ENCODE data around the gene EWSR1.

The EWSR1 gene

GRCh38 chr22:29301716-29302401, 33.8 kb downstream of the EWSR1 start:
- no peak for TF ChIP-seq CTCF (IDR thresholded peaks at IDR 0.05; ENCODE audit: insufficient read depth, missing control alignments)
- no peak for FAIRE-seq
- DNase-seq (ENCODE audit: insufficient read length, low spot score) = no peak

DNA sequence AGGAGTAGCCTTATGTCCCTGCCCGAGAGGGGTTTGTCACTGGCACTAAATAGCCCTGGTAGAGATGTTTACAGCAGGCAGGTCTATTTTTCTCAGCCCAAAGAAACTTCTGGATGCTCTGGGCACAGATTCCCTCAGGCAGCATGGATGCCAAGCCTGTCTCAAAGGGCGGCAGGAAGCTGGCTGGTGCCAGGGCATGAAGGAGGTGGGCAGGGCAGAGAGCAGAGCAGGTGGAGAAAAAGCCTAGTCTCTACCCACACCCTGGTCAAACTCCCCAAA, 34.3 kb downstream of the EWSR1 start:
- FAIRE-seq (no peak), DNase-seq (ENCODE audit: insufficient read length, low spot score) (no peak)
- no peak for TF ChIP-seq CTCF (IDR thresholded peaks at IDR 0.05; ENCODE audit: insufficient read depth, missing control alignments)

DNA sequence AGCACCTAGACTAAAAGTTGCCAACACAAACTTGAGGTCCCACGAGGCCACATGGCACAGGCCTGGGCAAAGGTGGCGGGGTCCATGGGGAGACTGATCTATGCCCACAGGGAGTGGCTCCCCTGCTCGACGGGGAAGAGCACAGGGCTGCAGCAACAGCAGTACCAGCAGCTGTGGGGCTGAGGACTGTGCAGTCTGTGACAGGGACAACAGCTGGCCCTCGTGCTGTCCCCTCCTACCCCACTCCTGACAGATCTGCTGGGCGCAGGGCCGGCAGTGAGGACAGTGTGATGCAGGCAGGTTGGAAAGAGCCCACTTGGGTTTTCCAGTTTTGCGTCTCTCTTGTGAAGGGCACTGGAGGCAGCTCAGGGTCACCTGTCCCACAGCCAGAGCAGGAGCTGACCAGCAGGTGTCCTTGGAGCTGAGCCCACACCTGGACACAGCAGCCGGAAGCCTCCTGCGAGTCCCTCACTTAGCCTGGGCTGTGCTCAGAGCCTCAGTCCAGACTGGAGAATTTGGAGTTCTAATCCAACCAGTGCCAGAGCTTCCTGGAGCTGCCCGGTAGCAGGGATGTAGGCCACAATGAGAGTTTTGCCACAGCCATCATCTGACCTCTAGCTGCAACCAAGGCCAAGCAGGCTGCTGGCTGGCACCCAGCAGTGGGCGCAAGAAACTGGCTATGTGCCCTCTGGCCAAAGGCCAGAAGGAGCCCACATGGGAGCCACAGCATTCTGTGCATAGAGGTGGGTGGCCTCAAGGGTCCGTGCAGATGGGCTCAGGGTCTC, 34.8 kb downstream of the EWSR1 start:
- TF ChIP-seq CTCF (IDR thresholded peaks at IDR 0.05; ENCODE audit: insufficient read depth, missing control alignments) = no peak
- FAIRE-seq (no peak), DNase-seq (ENCODE audit: insufficient read length, low spot score) (no peak)

DNA sequence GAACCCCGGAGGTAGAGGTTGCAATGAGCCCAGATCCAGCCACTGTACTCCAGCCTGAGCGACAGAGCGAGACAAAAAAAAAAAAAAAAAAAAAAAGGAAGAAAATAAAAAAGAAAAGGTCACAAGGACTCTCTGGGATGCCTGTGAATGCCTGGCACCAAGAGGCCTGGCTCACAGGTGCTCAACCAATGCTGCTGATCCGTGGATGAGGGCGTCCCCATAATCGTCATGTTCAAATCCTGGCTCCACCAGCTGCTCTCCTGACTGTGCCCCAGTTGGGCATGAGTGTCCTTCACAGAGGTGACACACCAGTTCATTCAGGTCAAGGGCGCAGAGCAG, 37.7 kb downstream of the EWSR1 start:
- no peak for TF ChIP-seq CTCF (IDR thresholded peaks at IDR 0.05; ENCODE audit: insufficient read depth, missing control alignments)
- FAIRE-seq = no peak
- no peak for DNase-seq (ENCODE audit: insufficient read length, low spot score)

DNA sequence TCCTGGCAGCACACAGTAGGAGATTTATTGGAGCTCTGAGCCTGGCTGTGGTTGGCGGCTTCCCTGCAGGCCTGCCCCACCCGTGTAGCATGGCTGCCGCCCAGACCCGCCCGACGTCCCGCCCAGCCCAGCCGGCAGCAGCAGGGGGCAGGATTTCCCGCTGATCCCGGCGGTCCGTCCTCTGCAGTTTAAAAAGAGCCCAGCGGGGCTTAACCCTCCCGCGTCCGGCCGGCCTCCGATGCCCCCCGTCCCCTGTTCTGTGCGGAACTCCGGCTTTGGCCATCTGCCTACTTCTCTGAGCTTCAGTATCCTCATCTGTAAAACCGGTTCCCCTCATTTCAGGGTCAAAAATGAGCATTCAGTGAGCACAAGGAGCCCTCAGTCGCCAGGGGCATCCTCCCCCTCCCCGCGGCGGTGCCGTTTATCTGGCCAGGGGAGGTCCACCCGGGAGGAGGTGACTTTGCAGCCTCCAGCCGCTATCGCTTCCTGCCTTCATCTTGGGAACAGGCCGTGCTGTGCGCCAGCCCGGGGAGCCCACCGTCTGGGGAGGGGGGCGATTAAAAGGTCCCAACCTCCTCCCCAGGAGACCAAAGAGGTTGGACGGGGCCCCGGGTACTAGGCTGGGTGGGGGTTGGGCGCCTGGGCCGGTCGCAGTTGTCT, 38.2 kb downstream of the EWSR1 start, which contains the start of gene GAS2L1:
Gene GAS2L1, plus strand, starts transcription at position 476 of the 660 bp plus-strand sequence. CDS start 1,456 bp downstream, outside the sequence.
- FAIRE-seq (no peak), DNase-seq (ENCODE audit: insufficient read length, low spot score) (peak; percentile 75)
- TF ChIP-seq CTCF (IDR thresholded peaks at IDR 0.05; ENCODE audit: insufficient read depth, missing control alignments) = peak; percentile 47

DNA sequence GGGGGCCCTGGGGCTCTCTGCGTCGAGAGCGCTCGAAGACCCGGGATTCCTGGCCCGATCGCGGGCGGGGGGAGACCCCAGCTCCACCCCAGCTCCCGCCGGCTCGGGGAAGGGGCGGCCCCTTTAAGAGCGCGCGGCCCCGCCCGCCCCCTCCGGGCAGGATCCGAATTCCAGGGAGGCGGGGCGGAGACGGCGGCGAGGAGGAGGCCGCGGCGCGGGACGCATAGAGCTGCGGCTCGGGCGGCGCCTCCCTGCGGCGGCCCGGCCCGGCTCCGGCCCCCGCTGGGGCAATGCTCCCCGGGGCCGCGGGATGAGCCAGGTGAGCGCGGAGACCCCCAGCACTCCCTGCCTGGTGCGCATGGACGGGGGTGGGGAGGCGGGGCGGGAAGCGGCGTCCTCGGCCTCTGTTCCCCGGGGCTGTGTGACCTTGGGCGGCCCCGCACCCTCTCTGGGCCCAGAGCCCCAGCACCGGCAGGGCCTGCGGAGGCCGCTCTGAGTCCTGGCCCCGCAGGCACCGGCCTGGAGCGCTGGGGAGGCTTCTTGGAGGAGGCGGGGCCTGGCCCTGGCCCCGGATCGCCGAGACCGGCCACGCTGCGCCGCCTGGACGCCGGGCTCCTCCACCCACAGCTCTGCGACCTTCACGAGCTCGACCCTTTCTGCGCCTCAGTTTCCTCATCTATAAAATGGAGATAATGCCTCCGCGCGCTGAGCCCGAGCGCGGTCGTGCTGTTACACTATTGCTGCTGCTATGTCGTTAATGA, 38.9 kb downstream of the EWSR1 start:
- DNase-seq (ENCODE audit: insufficient read length, low spot score) (no peak), FAIRE-seq (no peak)
- peak; percentile 8 for TF ChIP-seq CTCF (IDR thresholded peaks at IDR 0.05; ENCODE audit: insufficient read depth, missing control alignments)

Measured in D721Med (cell line).